H1 (cell line): Measurements from ENCODE around the gene PGF. TPM values are rescaled to one million over a fixed set of nuclear protein-coding genes. Genes with fewer than 3 reads are reported as not detected.

ENCODE experiments used
- CTCF ChIA-PET: fragments of 300-600 bp; sonication (Branson Sonifier 250); formaldehyde crosslinking; loops from one replicate; lab custom pipeline; 2021; ENCODE audit not compliant: partially characterized antibody; lab: Charles Lee
- POLR2A ChIA-PET: fragments of 300-600 bp; sonication (Branson Sonifier 250); formaldehyde crosslinking; loops from one replicate; lab custom pipeline; 2021; ENCODE audit warnings: inconsistent platforms; ENCODE audit not compliant: partially characterized antibody; lab: Charles Lee
- DNase-seq, 2 experiments: peaks; one replicate each; pipeline versions ENCODE4 v3.0.0 to v3.0.0-alpha.2; 2010 to 2022; ENCODE audit warnings: low spot score in 2 of 2, low read depth in 1 of 2, mixed read lengths in 1 of 2
- FAIRE-seq: peaks from 2 replicates; lab custom pipeline; 2011; peaks lifted over from hg19 to GRCh38; lab: Jason Lieb, UNC
- H2AFZ ChIP-seq: 2 replicates; pipeline ENCODE4 v1.8.1; 2012; ENCODE audit warnings: low read length, inconsistent platforms
- H2AK5ac ChIP-seq: 2 replicates; pipeline ENCODE4 v1.6.1; 2013; ENCODE audit warnings: low read depth, low read length
- H2BK120ac ChIP-seq: replicated peaks from 2 replicates; pipeline ENCODE3; 2013; ENCODE audit warnings: low read depth, low read length, inconsistent platforms
- H2BK12ac ChIP-seq: 2 replicates; pipeline ENCODE4 v1.6.1; 2013; ENCODE audit warnings: low read depth, low read length
- H2BK15ac ChIP-seq: 2 replicates; pipeline ENCODE4 v1.6.1; 2013; ENCODE audit warnings: low read length
- H2BK20ac ChIP-seq: 2 replicates; pipeline ENCODE4 v1.6.1; 2013; ENCODE audit warnings: low read length
- H2BK5ac ChIP-seq: 2 replicates; pipeline ENCODE4 v1.6.1; 2013; ENCODE audit warnings: low read depth, low read length
- H3K14ac ChIP-seq: 2 replicates; pipeline ENCODE4 v1.6.1; 2013; ENCODE audit warnings: inconsistent platforms; ENCODE audit not compliant: insufficient read length
- H3K18ac ChIP-seq: 2 replicates; pipeline ENCODE4 v1.6.1; 2013; ENCODE audit warnings: low read length; ENCODE audit errors: extremely low read depth
- H3K23ac ChIP-seq: 2 replicates; pipeline ENCODE4 v1.6.1; 2013; ENCODE audit warnings: inconsistent platforms; ENCODE audit not compliant: insufficient read length
- H3K23me2 ChIP-seq: 2 replicates; pipeline ENCODE4 v1.6.1; 2013; ENCODE audit warnings: low read depth, low read length
- H3K27ac ChIP-seq: 2 replicates; pipeline ENCODE4 v1.6.1; 2011; ENCODE audit warnings: low read depth, low read length, inconsistent platforms
- H3K27me3 ChIP-seq, 4 experiments: replicated peaks in 1 of 4; 1 replicate in 1 of 4; 2 replicates in 3 of 4; pipeline versions ENCODE4 v1.6.1 to v1.8.1; 2011 to 2013; ENCODE audit warnings: low read length in 3 of 4, mild to moderate bottlenecking in 3 of 4, inconsistent platforms in 2 of 4, mixed read lengths in 2 of 4, moderate library complexity in 1 of 4; ENCODE audit not compliant: control insufficient read depth in 3 of 4, insufficient read depth in 3 of 4; ENCODE audit errors: extremely low read depth in 1 of 4
- H3K36me3 ChIP-seq, 4 experiments: 2 replicates each; pipeline versions ENCODE4 v1.6.1 to v1.8.1; 2011 to 2013; ENCODE audit warnings: mild to moderate bottlenecking in 4 of 4, low read length in 3 of 4, moderate library complexity in 2 of 4, control low read depth in 1 of 4, inconsistent platforms in 1 of 4; ENCODE audit not compliant: insufficient read depth in 4 of 4, control insufficient read depth in 2 of 4
- H3K4ac ChIP-seq: replicated peaks from 2 replicates; pipeline ENCODE3; 2013; ENCODE audit warnings: low read length, low read depth, mixed read lengths, inconsistent platforms; ENCODE audit not compliant: insufficient read length
- H3K4me1 ChIP-seq, 4 experiments: replicated peaks in 1 of 4; 1 replicate in 1 of 4; 2 replicates in 3 of 4; pipeline versions ENCODE4 v1.6.1 to v1.8.1; 2011 to 2013; ENCODE audit warnings: low read length in 3 of 4, inconsistent platforms in 2 of 4, mixed read lengths in 1 of 4; ENCODE audit not compliant: insufficient read depth in 4 of 4, control insufficient read depth in 3 of 4
- H3K4me2 ChIP-seq, 2 experiments: 2 replicates each; pipeline versions ENCODE4 v1.6.1 to v1.8.1; 2011 to 2013; ENCODE audit warnings: low read depth in 2 of 2, low read length in 2 of 2, control low read depth in 1 of 2, inconsistent platforms in 1 of 2, mild to moderate bottlenecking in 1 of 2; ENCODE audit not compliant: insufficient read depth in 1 of 2
- H3K4me3 ChIP-seq, 4 experiments: fragments of 200-600, 300-600 bp in 1 of 4; sonication (generic), shearing (Covaris generic), sonication (Bioruptor Twin) in 1 of 4; 2 replicates each; pipeline versions ENCODE4 v1.5.1 to v1.8.1; 2011 to 2016; ENCODE audit warnings: low read length in 4 of 4, low read depth in 3 of 4, control low read depth in 2 of 4, inconsistent platforms in 2 of 4, mild to moderate bottlenecking in 2 of 4, mixed read lengths in 1 of 4, moderate library complexity in 1 of 4; ENCODE audit not compliant: insufficient read depth in 2 of 4; ENCODE audit errors: extremely low read depth in 1 of 4
- H3K56ac ChIP-seq: replicated peaks from 2 replicates; pipeline ENCODE3; 2013; ENCODE audit warnings: low read depth, mild to moderate bottlenecking, mixed read lengths, low read length, inconsistent platforms; ENCODE audit not compliant: insufficient read length
- H3K79me1 ChIP-seq: 2 replicates; pipeline ENCODE4 v1.6.1; 2013; ENCODE audit warnings: low read depth, low read length, control low read depth
- H3K79me2 ChIP-seq, 2 experiments: 2 replicates each; pipeline versions ENCODE4 v1.6.1 to v1.8.1; 2012 to 2013; ENCODE audit warnings: low read length in 2 of 2, mild to moderate bottlenecking in 2 of 2, inconsistent platforms in 1 of 2; ENCODE audit not compliant: insufficient read depth in 2 of 2, control insufficient read depth in 1 of 2
- H3K9ac ChIP-seq, 4 experiments: replicated peaks in 1 of 4; 1 replicate in 1 of 4; 2 replicates in 3 of 4; pipeline versions ENCODE4 v1.6.1 to v1.8.1; 2011 to 2013; ENCODE audit warnings: low read depth in 3 of 4, low read length in 3 of 4, control low read depth in 2 of 4, mild to moderate bottlenecking in 2 of 4, moderate library complexity in 2 of 4, inconsistent platforms in 1 of 4; ENCODE audit errors: extremely low read depth in 1 of 4
- H3K9me3 ChIP-seq, 2 experiments: 2 replicates each; pipeline versions ENCODE4 v1.6.1 to v1.8.1; 2012 to 2013; ENCODE audit warnings: mild to moderate bottlenecking in 2 of 2, moderate library complexity in 2 of 2, control low read depth in 1 of 2, inconsistent platforms in 1 of 2, low read depth in 1 of 2, low read length in 1 of 2, mixed read lengths in 1 of 2; ENCODE audit not compliant: insufficient read depth in 2 of 2
- H4K20me1 ChIP-seq, 2 experiments: replicated peaks in 1 of 2; 2 replicates each; pipeline versions ENCODE3 to v1.8.1; 2011 to 2013; ENCODE audit warnings: inconsistent platforms in 2 of 2, low read length in 2 of 2, mild to moderate bottlenecking in 1 of 2; ENCODE audit not compliant: insufficient read depth in 2 of 2, control insufficient read depth in 1 of 2
- H4K5ac ChIP-seq: 2 replicates; pipeline ENCODE4 v1.6.1; 2013; ENCODE audit warnings: low read length, low read depth, mixed read lengths, inconsistent platforms; ENCODE audit not compliant: insufficient read length
- H4K8ac ChIP-seq: 2 replicates; pipeline ENCODE4 v1.8.0; 2013; ENCODE audit warnings: mild to moderate bottlenecking, moderate library complexity, low read length, inconsistent platforms; ENCODE audit not compliant: insufficient read depth; ENCODE audit errors: extremely low read depth
- H4K91ac ChIP-seq: replicated peaks from 2 replicates; pipeline ENCODE3; 2013; ENCODE audit warnings: low read length, mixed read lengths, inconsistent platforms; ENCODE audit not compliant: insufficient read length
- ASH2L ChIP-seq: fragments of 200-600, 300-600 bp; sonication (generic); IDR thresholded peaks from one replicate; pipeline ENCODE4 v1.7.1; 2017; ENCODE audit warnings: low read length
- BACH1 ChIP-seq: IDR thresholded peaks from 2 replicates; pipeline ENCODE4 v1.6.1; 2012; ENCODE audit warnings: low read length, improper control_type of control experiment
- BRCA1 ChIP-seq: IDR thresholded peaks from 2 replicates; pipeline ENCODE4 v1.6.1; 2012; ENCODE audit warnings: low read depth, low read length, improper control_type of control experiment
- EGR1 ChIP-seq: IDR thresholded peaks from 2 replicates; pipeline ENCODE4 v1.6.1; 2011; ENCODE audit warnings: low read depth, low read length, borderline replicate concordance
- FOSL1 ChIP-seq: IDR thresholded peaks from 2 replicates; pipeline ENCODE4 v1.6.1; 2011; ENCODE audit warnings: mild to moderate bottlenecking, low read depth, low read length, moderate library complexity; ENCODE audit not compliant: insufficient read depth
- HDAC2 ChIP-seq, 2 experiments: fragments of 300-600 bp in 1 of 2; sonication (generic) in 1 of 2; IDR thresholded peaks; 2 replicates each; pipeline ENCODE4 v1.6.1; 2011 to 2012; ENCODE audit warnings: low read depth in 2 of 2, low read length in 2 of 2, mild to moderate bottlenecking in 2 of 2, moderate library complexity in 2 of 2, borderline replicate concordance in 1 of 2, inconsistent platforms in 1 of 2
- JUN ChIP-seq: IDR thresholded peaks from 2 replicates; pipeline ENCODE4 v1.6.1; 2011; ENCODE audit warnings: low read depth, mild to moderate bottlenecking, improper control_type of control experiment, low read length
- KDM4A ChIP-seq: IDR thresholded peaks from one replicate; pipeline ENCODE4 v1.7.1; 2012; ENCODE audit warnings: low read depth, mild to moderate bottlenecking, moderate library complexity, low read length, inconsistent platforms; ENCODE audit not compliant: severe bottlenecking
- NANOG ChIP-seq: IDR thresholded peaks from 2 replicates; pipeline ENCODE4 v1.6.1; 2011; ENCODE audit warnings: low read length, low read depth, mild to moderate bottlenecking, inconsistent platforms; ENCODE audit not compliant: insufficient read depth, poor library complexity, severe bottlenecking
- NRF1 ChIP-seq: IDR thresholded peaks from 2 replicates; pipeline ENCODE4 v1.6.1; 2011; ENCODE audit warnings: mild to moderate bottlenecking, low read depth, low read length, improper control_type of control experiment
- POLR2AphosphoS5 ChIP-seq: IDR thresholded peaks from 2 replicates; pipeline ENCODE4 v1.6.1; 2011; ENCODE audit warnings: low read depth, low read length
- SIRT6 ChIP-seq: IDR thresholded peaks from one replicate; pipeline ENCODE4 v1.7.1; 2012; ENCODE audit warnings: low read length, inconsistent platforms
- SIX5 ChIP-seq: IDR thresholded peaks from 2 replicates; pipeline ENCODE4 v1.6.1; 2011; ENCODE audit warnings: mild to moderate bottlenecking, low read depth, low read length
- TAF7 ChIP-seq: optimal IDR thresholded peaks from 2 replicates; pipeline ENCODE3; 2011; ENCODE audit warnings: low read depth, mild to moderate bottlenecking, inconsistent platforms, low read length, moderate library complexity, borderline replicate concordance
- WGBS, 2 experiments: shearing (Covaris generic) in 1 of 2; methylation state at CpG; one replicate each; pipeline versions ENCODE4 v1.1.6 to v1.1.7; 2013 to 2015; ENCODE audit warnings: low lambda C conversion rate in 2 of 2, mixed read lengths in 2 of 2, inconsistent platforms in 1 of 2, low coverage in 1 of 2, missing lambda C conversion rate in 1 of 2; ENCODE audit not compliant: insufficient replicate concordance in 2 of 2, insufficient coverage in 1 of 2, insufficient read length in 1 of 2; ENCODE audit errors: extremely low coverage in 1 of 2, missing lambda C conversion rate in 1 of 2; 5-methylcytosine and 5-hydroxymethylcytosine counted together
- polyA plus RNA-seq, 7 experiments: library from polyadenylated mRNA; depleted of rRNA in 3 of 7; stranded (reverse) in 5 of 7; unstranded in 2 of 7; fragments of >200 nt in 5 of 7; fragments of 200-250 nt in 2 of 7; gene quantifications; 1 replicate in 5 of 7; 2 replicates in 1 of 7; 4 replicates in 1 of 7; pipeline versions ENCODE4 v1.2.1 to v1.2.3, GENCODE V29; 2011 to 2013; ENCODE audit warnings: missing spikeins in 2 of 7, mixed read lengths in 2 of 7
- total RNA-seq: library from RNA; stranded (reverse); fragmentation: NEBNext Ultra II Directional; extraction: Animal tissue kit (Norgen Biotek cat#: 25700); gene quantifications from 2 replicates; pipeline ENCODE4 v1.2.1, GENCODE V29; 2021

Gene PGF
- total and polyA plus RNA-seq, 2 of the 8 experiments (the other 6 are each of a cell fraction or from before 2014, with no cell fraction given) = 2.1 to 4.1 TPM

DNA sequence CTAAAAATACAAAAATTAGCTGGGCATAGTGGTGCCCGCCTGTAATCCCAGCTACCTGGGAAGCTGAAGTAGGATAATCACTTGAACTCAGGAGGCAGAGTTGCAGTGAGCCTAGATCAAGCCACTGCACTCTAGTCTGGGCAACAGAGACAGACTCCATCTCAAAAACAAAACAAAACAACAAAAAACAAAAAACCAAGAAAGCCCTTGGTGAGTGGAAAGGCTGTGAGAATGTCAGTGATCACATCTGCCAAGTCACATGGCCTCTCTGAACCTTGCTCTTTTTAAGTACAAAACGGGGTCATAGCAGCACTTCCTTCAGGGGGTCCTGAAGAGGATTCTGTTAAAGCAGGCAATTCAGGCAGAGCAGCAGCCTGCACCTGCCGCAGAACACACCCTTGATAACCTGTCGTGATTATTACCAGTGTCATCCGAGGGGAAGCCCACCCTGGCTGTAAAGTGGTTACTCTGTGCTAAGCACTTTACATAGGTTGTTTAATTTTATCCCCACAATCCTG is 41.9 kb downstream of the PGF start:
- no peak overlapping the region for H3K18ac ChIP-seq

More for the DNA sequence above, 41.9 kb downstream of the PGF start:
- no peak overlapping the region for H2AFZ ChIP-seq
- no peak for FAIRE-seq
- H3K79me2 ChIP-seq = no peaks in the 10 kb centered on the region
- H3K9me3 ChIP-seq = no peaks in the 10 kb centered on the region
- no peak overlapping the region for H3K9ac ChIP-seq
- no peak overlapping the region for H3K4ac ChIP-seq
- H4K5ac ChIP-seq = no peak overlapping the region
- no peak overlapping the region for H3K27ac ChIP-seq
- DNase-seq = no peak
- no peaks in the 10 kb centered on the region for H3K23me2 ChIP-seq
- TF ChIP-seq ASH2L (no peak), BRCA1 (no peak), SIX5 (no peak), BACH1 (no peak), EGR1 (no peak), NRF1 (no peak), HDAC2 (IDR thresholded peaks at IDR 0.05; ENCODE audit: borderline replicate concordance in 1 of 2, low read depth in 2 of 2, low read length in 2 of 2) (no peak), KDM4A (no peak), FOSL1 (no peak), SIRT6 (no peak), POLR2AphosphoS5 (no peak), TAF7 (no peak), NANOG (no peak), JUN (no peak)
- H4K91ac ChIP-seq = no peak overlapping the region
- 86% methylated on average over 5 of the region's 5 CpGs; no CpG with 5 or more reads in 1 of the 2 experiments for WGBS, 2 experiments
- H3K4me1 ChIP-seq = no peaks in the 10 kb centered on the region; a peak in 2 of 7 replicates
- H2AK5ac ChIP-seq = no peak overlapping the region
- CTCF ChIA-PET = interaction anchor here (0.6 to 8.9 kb wide), 5 partner anchors 8 to 218 kb away, joined by 3 to 98 read pairs (median 8); partner anchors contain the start of gene RPS6KL1
- no peaks in the 10 kb centered on the region for H3K79me1 ChIP-seq
- no peak overlapping the region for H3K23ac ChIP-seq
- no peak overlapping the region for H2BK20ac ChIP-seq
- no peak overlapping the region for H3K14ac ChIP-seq
- H4K8ac ChIP-seq = no peak overlapping the region
- H3K56ac ChIP-seq = no peak overlapping the region
- no peaks in the 10 kb centered on the region for H3K27me3 ChIP-seq
- no peak overlapping the region for H2BK120ac ChIP-seq
- H2BK5ac ChIP-seq = no peak overlapping the region
- POLR2A ChIA-PET = no interaction called here
- no peaks in the 10 kb centered on the region for H4K20me1 ChIP-seq
- no peak overlapping the region for H2BK15ac ChIP-seq
- H3K36me3 ChIP-seq = no peaks in the 10 kb centered on the region
- H2BK12ac ChIP-seq = no peak overlapping the region
- no peak overlapping the region for H3K4me3 ChIP-seq
- no peak overlapping the region for H3K4me2 ChIP-seq
